ENCODE results near the gene SIGLEC1.

SIGLEC1 gene

DNA sequence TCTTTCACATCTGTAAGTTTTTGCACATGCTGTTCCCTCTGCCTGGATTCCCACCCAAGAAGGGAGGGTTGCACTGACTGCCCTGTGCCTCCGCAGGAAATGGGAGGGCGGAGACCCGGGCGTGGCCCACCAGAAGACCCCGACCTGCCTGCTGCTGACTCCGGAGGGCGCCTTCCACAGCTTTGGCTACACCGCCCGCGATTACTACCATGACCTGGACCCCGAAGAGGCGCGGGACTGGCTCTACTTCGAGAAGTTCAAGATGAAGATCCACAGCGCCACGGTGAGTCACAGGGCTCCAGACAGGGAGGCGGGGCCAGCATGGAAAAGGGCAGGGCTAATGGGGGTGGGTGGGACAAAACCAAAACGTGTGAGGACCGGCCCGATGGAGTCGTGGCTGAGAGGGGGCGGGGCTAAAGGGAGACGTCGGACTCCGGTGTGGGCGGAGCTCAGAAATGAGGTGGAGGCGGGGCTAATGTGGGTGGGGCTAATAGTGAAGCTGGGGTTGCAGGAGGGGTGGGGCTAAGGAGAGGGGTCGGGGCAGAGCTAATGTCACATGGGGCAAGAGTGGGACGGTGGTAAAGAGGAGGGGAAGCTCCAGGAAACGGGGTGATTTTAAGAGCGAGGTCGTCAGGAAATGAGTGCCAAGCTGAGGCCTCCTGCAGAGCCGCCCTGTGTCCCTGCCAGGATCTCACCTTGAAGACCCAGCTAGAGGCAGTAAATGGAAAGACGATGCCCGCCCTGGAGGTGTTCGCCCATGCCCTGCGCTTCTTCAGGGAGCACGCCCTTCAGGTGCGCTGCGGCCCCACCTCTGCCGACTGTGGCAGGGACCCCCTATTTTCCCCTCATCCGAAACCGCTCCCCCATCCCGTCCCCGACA is 32.6 kb upstream of the SIGLEC1 start:
- peak; percentile 87 for DNase-seq (ENCODE audit: low read depth, low spot score)

DNA sequence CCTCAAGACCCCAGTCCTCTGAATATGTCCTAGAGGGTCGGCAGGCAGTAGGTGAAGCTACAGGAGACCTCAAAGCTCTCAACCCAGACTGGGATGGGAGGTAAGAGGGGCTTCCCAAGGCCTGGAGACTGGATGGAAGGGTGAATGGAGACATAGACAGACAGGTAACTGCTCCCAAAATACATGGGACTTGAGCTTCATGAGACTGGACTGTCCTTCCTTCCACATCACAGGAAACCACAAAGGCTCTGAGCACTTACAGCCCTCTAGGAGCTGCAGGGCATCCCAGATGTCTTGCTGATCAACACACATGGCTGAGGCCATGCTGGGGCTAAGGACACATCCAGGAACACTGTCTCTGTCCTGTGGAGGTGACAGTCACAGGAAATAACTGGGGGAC is 31.6 kb upstream of the SIGLEC1 start:
- DNase-seq (ENCODE audit: low read depth, low spot score): no peak

DNA sequence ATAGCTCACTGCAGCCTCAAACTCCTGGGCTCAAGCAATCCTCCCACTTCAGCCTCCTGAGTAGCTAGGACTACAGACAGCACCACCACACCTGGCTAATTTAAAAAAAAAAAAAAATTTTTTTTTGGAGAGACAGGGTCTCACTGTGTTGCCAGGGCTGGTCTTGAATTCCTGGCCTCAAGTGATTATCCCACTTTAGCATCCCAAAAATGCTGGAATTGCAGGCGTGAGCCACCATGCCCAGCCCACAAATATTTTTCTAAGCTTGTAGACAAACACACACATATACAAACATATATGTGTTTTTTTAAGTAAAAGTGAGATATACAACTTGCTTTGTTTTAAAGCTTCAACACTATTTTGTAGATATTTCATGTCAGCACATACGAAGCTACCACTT is 30.9 kb upstream of the SIGLEC1 start:
- DNase-seq (ENCODE audit: low read depth, low spot score): no peak

DNA sequence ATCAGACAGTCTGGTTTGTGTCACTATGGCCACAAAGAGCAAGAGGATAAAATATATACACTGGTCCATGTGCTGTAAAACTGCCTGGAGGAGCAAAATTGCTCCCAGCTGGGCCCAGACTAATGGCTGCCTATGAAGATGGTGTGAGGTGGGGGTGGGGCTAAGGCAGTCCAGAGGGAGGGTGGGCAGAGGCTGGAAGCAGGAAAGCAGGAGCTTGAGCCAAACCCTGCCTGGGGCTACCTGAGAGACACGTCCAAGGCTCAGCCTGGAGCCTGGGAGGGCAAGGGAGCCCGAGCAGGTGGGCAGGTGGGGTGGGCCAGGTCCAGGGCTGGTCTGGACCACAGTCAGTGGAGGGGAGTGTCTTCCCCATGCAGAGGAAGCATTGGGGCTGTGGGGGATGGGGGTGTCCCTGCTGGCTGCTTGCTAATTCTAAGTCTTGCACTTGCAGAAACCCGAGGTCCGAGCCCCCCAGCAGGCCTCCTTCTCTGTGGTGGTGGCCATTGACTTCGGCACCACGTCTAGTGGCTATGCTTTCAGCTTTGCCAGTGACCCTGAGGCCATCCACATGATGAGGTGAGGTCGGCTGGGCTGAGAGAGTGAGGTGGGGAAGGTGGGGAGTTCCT is 29.5 kb upstream of the SIGLEC1 start:
- DNase-seq (ENCODE audit: low read depth, low spot score): peak; percentile 49

DNA sequence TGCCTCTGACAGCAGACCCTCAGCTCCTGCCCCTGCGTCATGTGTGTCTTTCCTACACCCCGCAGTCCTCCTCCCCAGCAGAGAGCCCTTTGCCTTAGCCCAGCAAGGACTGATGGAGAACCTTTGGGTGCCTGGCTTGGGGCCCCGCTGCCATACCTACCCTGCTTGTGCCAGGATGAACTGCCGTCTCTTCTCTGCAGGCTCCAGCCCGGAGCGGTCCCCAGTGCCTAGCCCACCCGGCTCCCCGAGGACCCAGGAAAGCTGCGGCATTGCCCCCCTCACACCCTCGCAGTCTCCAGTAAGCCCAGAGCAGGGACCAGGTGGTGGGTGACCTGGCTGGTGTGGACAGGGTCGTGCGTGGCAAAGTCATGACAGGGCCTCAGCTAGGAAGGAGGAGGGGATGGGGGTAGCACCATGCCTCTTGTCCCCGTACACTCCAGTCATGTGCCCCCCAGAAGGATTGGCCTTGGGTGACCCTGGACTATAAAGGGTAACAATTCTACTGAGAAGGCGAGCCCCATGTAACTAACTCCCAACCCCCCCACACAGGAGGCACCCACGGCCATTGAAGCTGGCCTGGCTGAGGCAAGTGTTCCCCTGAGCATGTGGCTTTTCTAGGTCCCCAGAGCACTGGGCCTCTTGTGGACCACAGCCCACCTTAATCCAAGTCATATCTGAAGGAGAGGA is 28.4 kb upstream of the SIGLEC1 start:
- no peak for DNase-seq (ENCODE audit: low read depth, low spot score)

DNA sequence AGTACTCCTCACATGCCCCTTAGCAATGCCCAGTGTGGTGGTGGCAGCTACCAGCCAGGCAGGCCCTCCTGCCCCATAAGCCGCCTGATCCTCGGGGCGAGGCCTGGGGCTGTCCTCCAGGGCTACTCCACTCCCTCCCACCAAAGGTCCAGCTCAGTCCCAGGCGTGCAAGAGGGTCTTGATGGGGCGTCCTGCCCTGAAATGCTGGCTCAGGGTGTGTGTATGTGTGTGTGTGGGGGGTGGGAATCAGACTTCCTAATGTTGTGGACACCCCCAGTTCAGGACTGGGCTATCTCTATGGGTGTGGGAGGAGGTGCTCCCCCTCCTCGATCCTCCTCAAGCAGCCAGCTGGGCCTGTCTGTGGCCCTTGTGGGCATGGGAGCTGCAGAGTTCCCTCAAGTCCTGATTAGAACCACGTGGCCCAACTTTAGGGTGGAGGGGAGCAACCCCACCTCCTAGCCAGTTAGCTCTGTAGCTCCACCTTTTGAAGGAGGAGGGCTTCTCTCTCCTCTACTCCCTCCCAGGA is 27.6 kb upstream of the SIGLEC1 start:
- DNase-seq (ENCODE audit: low read depth, low spot score): no peak

DNA sequence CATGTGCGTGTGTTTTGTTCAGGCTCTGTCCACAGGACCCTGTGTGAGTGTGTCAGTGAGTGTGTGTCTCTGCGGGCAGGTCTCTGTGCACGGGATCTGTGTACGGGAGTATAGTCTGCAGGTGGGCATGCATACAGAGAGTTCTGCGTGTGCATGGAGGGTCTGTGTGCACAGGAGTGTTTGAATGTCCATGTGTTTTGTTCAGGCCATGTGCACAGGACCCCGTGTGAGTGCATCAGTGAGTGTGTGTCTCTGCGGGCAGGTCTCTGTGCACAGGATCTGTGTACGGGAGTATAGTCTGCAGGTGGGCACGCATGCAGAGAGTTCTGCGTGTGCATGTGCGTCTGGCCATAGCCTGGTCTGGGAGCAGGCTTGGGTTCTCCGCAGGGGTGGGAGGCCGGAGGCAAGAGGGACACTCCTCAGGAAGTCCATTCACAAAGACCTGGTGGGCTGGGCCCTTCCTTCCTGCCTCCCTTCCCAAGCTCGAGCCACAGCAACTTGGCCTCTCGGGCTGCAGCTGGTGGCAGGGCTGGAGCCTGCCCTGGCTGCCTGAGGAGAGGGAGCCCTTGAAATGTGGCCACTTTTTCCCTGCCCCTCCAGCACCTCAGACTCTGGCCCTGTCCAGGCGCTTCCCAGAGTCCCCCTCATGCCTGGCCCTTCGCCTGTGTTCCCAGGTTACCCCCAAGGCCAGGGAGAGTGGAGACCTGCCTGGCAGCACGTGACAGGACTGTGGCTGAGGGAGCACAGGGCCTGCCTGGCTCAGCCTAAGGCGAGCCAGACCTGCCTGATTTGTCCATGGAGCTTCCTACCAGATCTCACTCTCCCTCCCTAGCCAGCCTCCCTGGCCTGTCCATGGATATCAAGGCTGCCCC is 26.9 kb upstream of the SIGLEC1 start:
- no peak for DNase-seq (ENCODE audit: low read depth, low spot score)

DNA sequence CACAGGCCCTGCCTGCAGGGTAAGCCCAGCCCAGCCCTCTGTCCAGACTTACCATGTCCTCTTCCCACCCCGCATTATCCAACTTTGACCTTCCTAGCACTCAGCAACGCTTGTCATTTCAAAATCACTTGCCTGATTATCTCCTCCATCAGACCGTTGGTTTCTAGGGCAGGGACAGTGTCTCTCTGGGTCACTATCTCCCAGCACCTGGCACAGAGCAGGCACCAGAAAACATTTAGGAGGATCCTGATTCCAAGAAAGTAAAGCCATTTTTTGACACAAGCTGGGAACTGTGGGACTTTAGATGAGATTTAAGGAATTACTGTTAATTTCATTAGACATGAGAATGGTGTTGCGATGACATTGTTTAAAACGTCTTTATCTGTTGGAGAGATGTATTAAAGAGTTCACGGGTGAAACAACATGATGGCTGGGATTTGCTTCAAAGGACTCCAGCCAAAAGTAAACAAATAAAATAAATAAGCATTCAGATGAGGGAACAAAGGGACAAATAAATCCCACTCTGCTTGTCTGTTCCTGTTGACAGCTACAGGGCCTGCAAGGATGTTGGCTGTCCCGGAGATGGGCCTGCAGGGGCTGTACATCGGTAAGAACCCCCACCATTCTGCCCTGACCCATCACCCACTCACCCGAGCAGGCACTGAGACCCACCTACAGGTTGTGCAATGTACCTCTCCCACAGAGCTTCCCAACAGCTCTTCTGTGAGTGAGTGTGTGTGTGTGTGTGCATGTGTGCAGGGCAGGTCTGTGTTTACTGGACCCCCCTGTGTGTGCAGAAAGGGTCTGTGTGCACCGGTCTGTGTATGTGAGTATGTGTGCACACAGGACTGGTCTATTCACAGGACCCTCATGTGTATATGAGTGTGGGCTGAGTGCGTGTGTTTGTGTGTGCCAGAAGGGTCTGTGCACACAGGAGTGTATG is 26.0 kb upstream of the SIGLEC1 start:
- DNase-seq (ENCODE audit: low read depth, low spot score): no peak

DNA sequence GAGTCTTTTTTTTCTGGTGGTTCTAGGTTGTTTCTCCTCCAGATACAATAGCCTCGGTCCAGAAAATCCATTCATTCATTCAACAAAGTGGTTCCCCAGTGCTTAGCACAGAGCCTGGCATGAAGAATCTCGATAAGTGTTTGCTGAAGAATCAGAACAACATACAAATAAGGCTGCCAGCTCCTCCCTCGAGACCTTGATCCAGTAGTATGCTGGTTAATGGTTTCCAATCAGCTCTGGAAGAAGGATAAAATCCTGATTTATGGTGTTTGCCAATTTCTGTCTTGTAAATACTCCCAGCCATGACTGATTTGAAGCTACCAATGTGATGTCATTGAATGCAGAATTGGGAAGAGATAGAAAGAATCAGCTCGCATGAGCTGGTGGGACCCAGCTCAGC is 23.4 kb upstream of the SIGLEC1 start:
- no peak for DNase-seq (ENCODE audit: low read depth, low spot score)

DNA sequence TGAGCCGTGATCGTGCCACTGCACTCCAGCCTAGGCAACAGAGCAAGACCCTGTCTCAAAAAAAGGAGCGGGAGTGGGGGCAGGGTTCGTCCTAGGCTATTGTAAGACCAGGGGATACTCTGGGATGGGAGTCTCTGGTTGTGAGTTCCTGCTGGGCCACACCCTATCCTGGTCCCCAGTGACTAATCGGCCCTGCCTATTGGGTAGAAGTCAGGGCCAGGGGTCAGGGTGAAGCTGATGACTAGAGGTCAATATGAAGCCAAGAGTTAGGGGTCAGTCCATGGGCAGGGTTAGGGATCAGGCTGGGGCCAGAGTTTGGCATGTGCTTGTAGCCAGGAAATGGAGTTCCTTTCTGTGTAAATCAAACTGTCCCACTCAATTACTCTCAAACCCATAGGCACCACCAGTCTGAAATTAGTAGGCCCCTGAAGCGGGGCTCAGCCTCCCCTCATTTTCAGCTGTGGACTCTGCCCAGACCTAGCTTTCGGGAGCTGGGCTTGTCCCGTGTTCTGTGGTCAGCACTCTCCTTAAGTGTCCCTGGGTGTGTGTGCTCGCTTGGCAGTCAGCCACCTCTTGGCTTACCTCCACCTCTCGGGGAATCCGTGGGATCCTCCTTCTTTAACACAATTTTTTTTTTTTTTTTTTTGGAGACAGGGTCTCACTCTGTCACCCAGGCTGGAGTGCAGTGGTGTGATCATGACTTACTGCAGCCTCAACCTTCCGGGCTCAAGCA is 21.9 kb upstream of the SIGLEC1 start:
- DNase-seq (ENCODE audit: low read depth, low spot score): no peak

DNA sequence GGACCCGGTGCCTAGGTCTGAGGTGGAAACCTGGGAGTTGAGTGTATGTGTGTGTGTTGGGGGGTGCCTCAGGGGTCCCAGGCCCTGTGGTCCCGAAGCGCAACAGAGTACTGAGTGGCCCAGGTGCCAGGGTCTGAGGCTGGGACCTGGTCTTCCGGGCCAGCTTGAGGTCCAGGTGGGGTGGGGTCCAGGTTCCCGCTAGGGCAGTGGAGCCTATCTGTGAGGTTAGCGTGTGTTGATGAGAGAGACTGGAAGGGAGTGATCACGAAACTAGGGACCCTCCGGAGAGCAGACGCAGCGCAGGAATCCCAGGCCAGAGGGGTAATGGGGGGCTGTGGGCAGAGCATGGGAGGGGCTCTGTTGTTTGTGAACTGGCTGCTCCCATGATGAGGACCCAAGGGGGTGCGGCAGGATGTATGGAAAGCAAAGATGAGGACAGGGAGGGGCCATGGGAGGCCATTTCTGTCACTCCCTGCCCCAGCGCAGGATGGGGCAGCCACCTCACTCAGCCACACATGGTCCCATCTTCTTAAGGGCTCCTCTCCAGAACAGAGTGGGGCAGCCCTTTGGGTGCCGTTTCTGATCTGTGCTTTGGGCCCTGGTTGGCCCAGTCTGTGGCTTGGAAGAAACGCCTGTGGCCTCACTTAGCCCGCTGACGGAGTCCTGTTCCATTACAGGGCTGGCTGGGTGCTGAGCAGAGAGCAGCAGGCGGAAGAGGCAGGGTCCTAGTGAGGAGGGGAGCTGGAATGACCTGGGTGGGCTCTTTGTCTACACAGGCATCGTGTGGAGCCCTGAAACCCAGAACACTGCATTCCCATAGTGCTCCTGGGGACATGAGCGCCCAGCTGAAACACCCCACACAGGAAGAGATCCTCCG is 21.0 kb upstream of the SIGLEC1 start:
- DNase-seq (ENCODE audit: low read depth, low spot score): no peak

DNA sequence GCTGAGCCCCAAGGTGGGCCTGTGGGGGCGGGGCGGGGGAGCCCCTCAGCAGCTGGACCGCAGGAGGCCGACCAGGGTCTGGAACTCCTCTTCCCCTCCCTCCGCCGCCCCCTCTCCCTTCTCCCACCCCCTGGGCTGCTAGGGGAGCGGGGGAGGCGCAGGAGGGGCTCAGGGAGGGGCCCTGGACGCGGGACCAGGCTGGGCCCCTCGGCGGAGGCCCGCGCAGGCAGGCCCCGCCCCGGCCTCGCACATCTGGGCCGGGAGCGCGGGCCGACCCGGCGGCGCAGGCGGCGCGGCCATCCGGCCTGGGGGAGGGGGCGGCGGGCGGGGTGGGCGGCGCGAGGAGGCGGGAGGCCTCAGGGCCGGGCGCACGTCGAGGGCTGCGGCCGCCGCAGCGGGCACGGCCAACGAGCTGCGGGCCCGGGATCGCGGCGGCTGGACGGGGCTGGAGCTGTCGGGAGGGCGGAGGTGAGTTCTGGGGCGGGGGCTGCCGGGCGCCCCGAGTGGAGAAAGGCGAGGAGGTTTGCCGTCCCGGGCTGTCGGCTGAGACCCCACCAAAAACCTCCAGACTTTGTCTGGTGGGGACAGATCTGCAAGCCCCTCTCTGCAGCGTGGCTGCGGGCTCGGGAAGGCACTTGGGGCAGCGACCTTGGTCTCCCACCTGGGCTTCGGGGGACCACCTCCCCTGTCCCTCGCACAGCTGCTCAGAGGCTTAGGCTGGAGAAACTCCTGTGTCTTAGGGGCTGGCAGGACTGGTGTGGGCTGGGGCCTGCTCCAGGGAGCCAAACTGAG is 20.1 kb upstream of the SIGLEC1 start, which contains the start of gene HSPA12B:
HSPA12B (plus strand) TSS at position 359 of the 792 bp plus-strand sequence. CDS start 5,990 bp downstream, outside the sequence.
- DNase-seq (ENCODE audit: low read depth, low spot score): no peak

DNA sequence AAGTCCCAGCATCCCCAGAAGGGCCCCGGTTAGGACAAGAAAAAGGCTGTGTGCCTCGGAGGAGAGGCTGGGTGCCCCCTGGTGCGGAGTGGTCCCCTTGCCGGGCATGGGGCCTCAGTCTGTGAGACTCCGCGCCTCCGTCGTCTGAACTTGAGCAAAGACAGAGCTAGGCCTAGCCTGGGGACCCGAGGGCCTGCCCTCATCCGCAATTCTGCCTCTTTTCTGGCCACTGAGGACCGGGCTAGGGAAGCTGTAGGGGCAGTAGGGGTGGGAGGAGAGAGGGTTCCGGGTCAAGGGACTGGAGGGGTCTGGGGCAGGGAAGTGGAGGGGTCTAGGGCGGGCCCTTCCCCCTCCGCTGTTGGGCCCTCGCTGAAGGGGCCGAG is 19.5 kb upstream of the SIGLEC1 start:
- DNase-seq (ENCODE audit: low read depth, low spot score): no peak

DNA sequence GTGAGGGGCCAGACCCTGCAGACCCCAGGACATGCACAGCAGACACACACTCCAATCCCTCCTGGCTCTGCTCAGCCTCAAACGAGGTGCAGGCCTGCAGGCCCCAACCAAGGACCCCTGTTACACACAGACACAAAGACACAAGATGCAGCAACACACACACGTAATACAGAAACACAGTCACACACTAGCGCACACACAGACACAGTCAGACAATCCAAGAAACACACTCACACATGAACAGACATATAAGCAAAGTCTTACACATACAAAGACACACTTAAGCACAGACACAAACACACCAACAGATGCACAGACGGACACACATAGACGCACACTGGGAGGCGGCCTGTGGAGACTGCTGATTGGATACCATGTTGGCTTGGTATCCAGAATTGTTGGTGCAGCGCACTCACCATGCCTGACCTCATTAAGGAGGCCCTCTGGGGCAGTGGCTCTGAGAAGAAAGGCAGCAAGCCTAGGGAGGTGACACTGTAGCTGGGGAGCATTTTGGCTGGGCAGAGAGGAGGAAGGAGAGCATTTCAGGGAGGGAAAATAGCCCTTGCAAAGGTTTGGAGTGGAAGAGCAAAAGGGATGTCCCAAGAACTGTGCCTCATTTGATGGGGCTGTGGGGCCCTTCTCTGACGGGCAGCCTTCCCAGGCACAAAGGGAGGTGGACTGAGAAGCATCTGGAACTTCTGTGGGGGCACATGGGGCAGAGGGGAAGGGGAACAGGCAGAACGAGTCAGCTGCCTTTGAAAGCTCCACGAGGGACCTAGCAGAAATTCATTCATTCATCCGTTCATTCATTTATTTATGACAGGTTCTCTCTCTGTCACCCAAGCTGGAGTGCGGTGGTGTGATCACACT is 18.6 kb upstream of the SIGLEC1 start:
- no peak for DNase-seq (ENCODE audit: low read depth, low spot score)

DNA sequence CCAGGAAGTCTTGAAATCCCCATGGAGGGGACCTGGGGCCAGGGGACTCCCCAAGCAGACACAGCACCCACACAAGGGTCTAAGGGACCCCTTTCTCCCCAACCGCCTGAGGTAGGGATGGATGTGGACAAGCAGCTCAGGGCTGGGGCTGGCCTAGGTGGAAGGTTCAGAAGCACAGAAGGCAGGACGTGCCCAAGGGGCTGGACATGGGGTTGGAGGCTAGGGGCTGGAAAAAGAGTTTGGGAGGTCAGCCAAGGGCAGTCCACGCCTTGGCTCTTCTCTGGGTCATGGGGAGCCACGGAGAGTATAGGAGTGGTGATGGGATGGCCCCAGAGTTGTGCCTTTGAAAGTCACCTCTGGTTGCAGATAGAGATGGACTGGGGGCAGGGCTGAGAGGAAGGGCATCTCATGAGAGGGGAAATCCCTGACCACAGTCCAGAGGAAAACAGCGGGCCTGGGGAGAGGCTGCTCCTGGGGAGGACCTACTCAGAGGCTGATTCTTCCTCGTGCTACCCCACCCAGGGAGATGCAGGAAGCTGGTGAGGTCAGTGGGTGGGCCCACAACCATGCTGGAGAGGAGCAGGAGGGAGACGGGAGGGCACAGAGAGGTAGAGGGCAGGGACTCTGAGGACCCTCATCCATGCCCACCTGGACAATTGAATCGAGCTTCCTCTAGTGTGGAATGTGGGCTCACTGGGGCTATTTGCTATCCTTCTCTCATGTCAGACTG is 17.6 kb upstream of the SIGLEC1 start:
- DNase-seq (ENCODE audit: low read depth, low spot score): no peak

DNA sequence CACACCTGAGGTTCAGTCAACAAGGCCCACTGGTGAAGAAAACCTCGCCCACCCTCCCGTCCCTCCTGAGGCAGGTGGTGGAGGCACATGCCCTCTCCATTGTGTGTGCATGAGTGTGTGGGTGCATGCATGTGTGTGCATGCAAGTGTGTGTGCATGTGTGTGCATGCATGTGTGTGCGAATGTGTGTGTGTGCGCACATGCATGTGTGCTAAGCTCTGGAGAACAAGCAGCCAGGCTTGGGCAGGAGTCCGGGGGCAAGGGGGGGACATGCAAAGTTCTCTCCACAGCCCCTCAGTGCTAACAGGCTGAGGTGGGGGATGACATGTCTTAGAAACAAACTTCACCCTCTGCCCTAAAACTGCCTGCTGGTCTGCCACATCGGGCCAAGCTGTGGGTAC is 17.0 kb upstream of the SIGLEC1 start:
- DNase-seq (ENCODE audit: low read depth, low spot score): no peak

Measured in ELF-1 (cell line).